Astrocyte (in vitro differentiated cells and primary cell): Measurements from ENCODE around the gene ANKRD36B.
"Not testable (repeated sequence)": the region's sequence is repeated elsewhere in the genome, so short reads cannot be mapped to it uniquely, and the experiment has no call there.

ENCODE experiments used
- CTCF ChIP-seq: IDR thresholded peaks from 2 replicates; pipeline ENCODE4 v1.5.1; 2011; ENCODE audit warnings: low read depth, mild to moderate bottlenecking, inconsistent platforms, low read length, moderate library complexity; ENCODE audit not compliant: insufficient read depth
- EZH2 ChIP-seq: IDR thresholded peaks from 2 replicates; pipeline ENCODE4 v1.6.1; 2012; ENCODE audit warnings: mild to moderate bottlenecking, low read length, inconsistent platforms; ENCODE audit not compliant: insufficient read depth

GRCh38 chr2:97605524-97606339 lies 16.1 kb upstream of the ANKRD36B start:
- not testable (repeated sequence) for TF ChIP-seq CTCF, EZH2
